ENCODE measurements around the gene RASAL1. TPM values are rescaled to one million over a fixed set of nuclear protein-coding genes. Genes with fewer than 3 reads are reported as not detected.

The RASAL1 gene
- total and polyA plus RNA-seq, 2 donors (not counting 1 experiment from before 2014, with no cell fraction given), result not detected

- no peak overlapping the region for H3K4me3 ChIP-seq (replicated peaks in 1 of 4; ENCODE audit: control extremely low read depth in 1 of 4, insufficient read depth in 1 of 4, low read depth in 3 of 4, low read length in 4 of 4)
- peaks cover 34% of the 10 kb centered on the region for H3K79me2 ChIP-seq (ENCODE audit: control insufficient read depth, insufficient read depth, low read length)
- H2AFZ ChIP-seq (ENCODE audit: low read length), result no peak overlapping the region
- no peak for TF ChIP-seq CTCF (conservative IDR thresholded peaks at IDR 0.05 in 1 of 2, IDR thresholded peaks at IDR 0.05 in 1 of 2; ENCODE audit: low read depth in 1 of 2, low read length in 2 of 2)
- no peak for TF ChIP-seq EZH2 (IDR thresholded peaks at IDR 0.05; ENCODE audit: low read length, missing control alignments)
- H4K20me1 ChIP-seq (ENCODE audit: control insufficient read depth, extremely low read depth, insufficient read depth, low read length), result no peaks in the 10 kb centered on the region
- peaks cover 8% of the 10 kb centered on the region for H3K4me1 ChIP-seq (ENCODE audit: control insufficient read depth, extremely low read depth, insufficient read depth, low read length)
- no peak overlapping the region for H3K27ac ChIP-seq (ENCODE audit: insufficient read depth, low read length)
- no peak for DNase-seq (ENCODE audit: low read depth in 2 of 2)
- no peaks in the 10 kb centered on the region for H3K9me3 ChIP-seq (ENCODE audit: control insufficient read depth, insufficient read depth, low read depth, low read length)
- peaks cover 8% of the 10 kb centered on the region for H3K36me3 ChIP-seq (ENCODE audit: control insufficient read depth, insufficient read depth, low read length)
- H3K27me3 ChIP-seq (ENCODE audit: control insufficient read depth, insufficient read depth, low read length), result no peaks in the 10 kb centered on the region
- H3K9ac ChIP-seq (ENCODE audit: insufficient read depth, low read length), result no peak overlapping the region
- H3K4me2 ChIP-seq (ENCODE audit: extremely low read depth, insufficient read depth, low read length), result peak overlapping the region; percentile 3
Observed at GRCh38 chr12:113183030-113183589, 47.5 kb upstream of the RASAL1 start.

GRCh38 chr12:113181975-113182374 is 46.4 kb upstream of the RASAL1 start:
- H3K4me2 ChIP-seq (ENCODE audit: extremely low read depth, insufficient read depth, low read length), result no peak overlapping the region
- H3K9ac ChIP-seq (ENCODE audit: insufficient read depth, low read length), result no peak overlapping the region
- no peaks in the 10 kb centered on the region for H4K20me1 ChIP-seq (ENCODE audit: control insufficient read depth, extremely low read depth, insufficient read depth, low read length)
- H3K79me2 ChIP-seq (ENCODE audit: control insufficient read depth, insufficient read depth, low read length), result peaks cover 34% of the 10 kb centered on the region
- no peaks in the 10 kb centered on the region for H3K9me3 ChIP-seq (ENCODE audit: control insufficient read depth, insufficient read depth, low read depth, low read length)
- peaks cover 6% of the 10 kb centered on the region for H3K4me1 ChIP-seq (ENCODE audit: control insufficient read depth, extremely low read depth, insufficient read depth, low read length)
- H3K36me3 ChIP-seq (ENCODE audit: control insufficient read depth, insufficient read depth, low read length), result peaks cover 10% of the 10 kb centered on the region
- H2AFZ ChIP-seq (ENCODE audit: low read length), result no peak overlapping the region
- H3K27me3 ChIP-seq (ENCODE audit: control insufficient read depth, insufficient read depth, low read length), result no peaks in the 10 kb centered on the region
- no peak for DNase-seq (ENCODE audit: low read depth in 2 of 2)
- H3K27ac ChIP-seq (ENCODE audit: insufficient read depth, low read length), result no peak overlapping the region
- TF ChIP-seq CTCF (conservative IDR thresholded peaks at IDR 0.05 in 1 of 2, IDR thresholded peaks at IDR 0.05 in 1 of 2; ENCODE audit: low read depth in 1 of 2, low read length in 2 of 2) (no peak), EZH2 (IDR thresholded peaks at IDR 0.05; ENCODE audit: low read length, missing control alignments) (no peak)
- no peak overlapping the region for H3K4me3 ChIP-seq (replicated peaks in 1 of 4; ENCODE audit: control extremely low read depth in 1 of 4, insufficient read depth in 1 of 4, low read depth in 3 of 4, low read length in 4 of 4)

GRCh38 chr12:113180333-113180732 is 44.8 kb upstream of the RASAL1 start:
- Histone ChIP-seq H3K9me3 (ENCODE audit: control insufficient read depth, insufficient read depth, low read depth, low read length) (no peaks in the 10 kb centered on the region), H2AFZ (ENCODE audit: low read length) (no peak overlapping the region), H3K79me2 (ENCODE audit: control insufficient read depth, insufficient read depth, low read length) (peaks cover 27% of the 10 kb centered on the region), H3K4me1 (ENCODE audit: control insufficient read depth, extremely low read depth, insufficient read depth, low read length) (no peaks in the 10 kb centered on the region), H3K9ac (ENCODE audit: insufficient read depth, low read length) (no peak overlapping the region), H3K4me2 (ENCODE audit: extremely low read depth, insufficient read depth, low read length) (no peak overlapping the region), H4K20me1 (ENCODE audit: control insufficient read depth, extremely low read depth, insufficient read depth, low read length) (no peaks in the 10 kb centered on the region), H3K27ac (ENCODE audit: insufficient read depth, low read length) (no peak overlapping the region), H3K36me3 (ENCODE audit: control insufficient read depth, insufficient read depth, low read length) (peaks cover 9% of the 10 kb centered on the region), H3K27me3 (ENCODE audit: control insufficient read depth, insufficient read depth, low read length) (no peaks in the 10 kb centered on the region), H3K4me3 (replicated peaks in 1 of 4; ENCODE audit: control extremely low read depth in 1 of 4, insufficient read depth in 1 of 4, low read depth in 3 of 4, low read length in 4 of 4) (no peak overlapping the region)
- DNase-seq (ENCODE audit: low read depth in 2 of 2), result no peak
- TF ChIP-seq EZH2 (IDR thresholded peaks at IDR 0.05; ENCODE audit: low read length, missing control alignments) (no peak), CTCF (conservative IDR thresholded peaks at IDR 0.05 in 1 of 2, IDR thresholded peaks at IDR 0.05 in 1 of 2; ENCODE audit: low read depth in 1 of 2, low read length in 2 of 2) (no peak)

All from fibroblast of lung (primary cell).